Ecto neural progenitor cell (in vitro differentiated cells): ENCODE results near the gene VPS35L.
"Not testable (repeated sequence)": the region's sequence is repeated elsewhere in the genome, so short reads cannot be mapped to it uniquely, and the experiment has no call there.

Experiments used
- DNase-seq: peaks from one replicate; pipeline ENCODE4 v3.0.0-alpha.2; 2018; ENCODE audit warnings: low spot score

The VPS35L gene

DNA sequence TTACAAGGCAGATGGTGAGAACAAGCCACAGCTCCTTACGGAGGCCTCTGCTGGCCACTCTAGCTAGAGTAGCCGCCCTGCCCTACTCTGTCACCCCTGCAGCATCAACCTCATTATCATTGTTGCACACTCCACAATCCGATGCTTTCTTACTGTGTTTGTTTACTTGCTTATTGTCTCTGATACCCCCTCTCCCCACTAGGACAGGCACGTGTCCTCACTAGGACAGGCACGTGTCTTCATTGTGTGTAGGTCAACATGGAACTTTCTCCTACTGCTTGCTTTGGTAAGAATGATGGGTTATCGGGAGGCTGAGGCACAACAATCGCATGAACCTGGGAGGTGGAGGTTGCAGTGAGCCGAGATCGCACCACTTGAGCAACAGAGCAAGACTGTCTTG lies 98.6 kb downstream of the VPS35L start:
- no peak for DNase-seq

DNA sequence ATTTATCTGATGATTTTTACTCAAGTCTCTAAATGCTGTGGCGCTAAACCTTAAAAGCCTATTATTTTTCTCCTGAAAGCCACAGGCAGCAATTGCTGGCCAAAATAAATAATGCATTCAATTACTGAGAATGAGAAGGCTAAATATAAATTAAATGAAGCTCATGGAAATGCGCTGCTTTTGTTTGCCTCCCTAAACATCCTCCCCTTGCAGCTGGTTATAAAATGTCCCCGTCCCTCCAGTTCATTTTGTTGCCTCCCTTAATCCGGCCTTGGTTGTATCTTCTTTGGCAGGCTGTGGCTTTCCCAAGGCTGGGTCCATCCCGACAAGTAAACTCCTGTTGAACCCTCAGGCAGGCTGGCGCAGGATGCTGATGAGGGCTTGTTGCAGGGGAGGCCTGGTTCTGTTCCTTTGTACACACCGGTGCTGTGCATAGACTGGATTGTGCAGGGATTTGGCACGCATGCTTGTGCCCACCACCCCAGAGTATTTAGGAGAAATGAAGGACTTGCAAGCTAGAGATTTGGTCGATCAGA lies 99.8 kb downstream of the VPS35L start:
- DNase-seq: no peak

GRCh38 chr16:19657831-19658230 lies 102.3 kb downstream of the VPS35L start:
- no peak for DNase-seq

DNA sequence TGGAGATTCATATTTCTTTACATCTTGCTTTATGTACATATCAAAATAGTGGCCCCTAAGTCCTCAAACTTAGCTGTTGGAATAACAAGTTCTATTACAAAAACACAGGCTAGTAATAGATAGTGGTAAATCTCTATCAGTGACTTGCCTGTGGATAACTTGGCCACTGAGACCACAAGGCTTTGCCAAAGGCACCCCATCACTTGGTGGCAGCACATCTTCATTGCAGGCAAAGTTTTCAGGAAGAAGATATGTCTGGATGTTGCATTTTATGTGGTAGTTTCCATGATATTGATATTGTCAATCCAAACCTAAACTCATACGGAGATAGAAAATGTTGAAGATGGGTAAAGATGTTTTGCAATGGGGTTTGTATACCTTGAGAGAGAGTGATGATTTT lies 104.1 kb downstream of the VPS35L start:
- no peak for DNase-seq

GRCh38 chr16:19660432-19660831 lies 104.9 kb downstream of the VPS35L start:
- DNase-seq: no peak

GRCh38 chr16:19662351-19662750 lies 106.8 kb downstream of the VPS35L start:
- DNase-seq: no peak

DNA sequence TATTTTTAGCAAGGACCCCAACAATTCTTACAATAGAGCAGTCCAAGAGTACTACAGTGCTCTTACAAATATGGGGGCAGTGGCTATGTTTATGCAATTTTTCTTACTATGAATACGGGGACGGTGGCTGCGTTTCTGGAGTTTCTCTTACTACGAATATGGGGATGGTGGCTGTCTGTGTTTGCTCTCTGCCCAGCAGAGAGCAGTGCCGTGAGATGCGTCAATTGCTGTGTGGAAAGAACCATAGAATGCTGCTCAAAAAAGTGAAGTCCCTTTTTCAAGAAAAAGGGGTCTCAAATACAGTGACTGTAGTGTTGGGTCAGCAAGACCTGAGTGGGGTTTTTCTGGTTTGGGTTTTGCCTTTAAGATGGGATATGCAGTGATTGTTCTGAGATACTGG lies 108.7 kb downstream of the VPS35L start:
- DNase-seq: no peak

DNA sequence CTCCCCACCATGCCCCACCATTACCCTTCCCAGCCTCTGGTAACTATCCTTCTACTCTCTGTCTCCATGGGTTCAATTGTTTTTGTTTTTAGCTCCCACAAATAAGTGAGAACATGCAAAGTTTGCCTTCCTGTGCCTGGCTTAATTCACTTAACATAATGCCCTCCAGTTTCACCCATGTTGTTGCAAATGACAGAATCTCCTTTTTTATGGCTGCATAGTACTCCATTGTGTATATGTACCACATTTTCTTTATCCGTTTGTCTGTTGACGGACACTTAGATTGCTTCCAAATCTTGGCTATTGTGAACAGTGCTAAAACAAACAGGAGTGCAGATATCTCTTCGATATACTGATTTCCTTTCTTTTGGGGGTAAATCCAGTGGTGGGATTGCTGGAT lies 109.8 kb downstream of the VPS35L start:
- DNase-seq: not testable (repeated sequence)

- no peak for DNase-seq
These were observed 111.0 kb downstream of the VPS35L start for GRCh38 chr16:19666477-19666876.

GRCh38 chr16:19672378-19672777 lies 116.9 kb downstream of the VPS35L start:
- no peak for DNase-seq

GRCh38 chr16:19674485-19674884 lies 119.0 kb downstream of the VPS35L start:
- no peak for DNase-seq

DNA sequence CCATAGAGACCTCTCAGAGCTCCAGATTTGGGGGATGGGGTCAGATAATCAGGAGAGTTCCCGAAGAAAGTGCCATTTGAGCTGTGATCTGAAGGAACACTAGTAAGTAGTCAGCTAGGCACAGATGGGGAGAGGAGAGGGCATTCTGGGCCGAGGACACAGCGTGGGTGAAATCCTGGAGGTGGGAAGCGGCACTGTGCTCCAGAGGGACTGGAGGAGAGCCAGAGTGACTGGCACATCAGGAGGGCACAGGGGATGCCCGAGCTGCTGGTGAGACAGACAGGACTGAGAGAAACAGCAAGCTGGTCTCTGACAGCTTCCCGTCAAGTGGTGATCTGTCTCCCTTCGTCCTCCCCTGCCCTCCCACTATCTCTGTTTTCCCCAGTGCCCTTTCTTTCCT lies 121.9 kb downstream of the VPS35L start:
- DNase-seq: no peak

DNA sequence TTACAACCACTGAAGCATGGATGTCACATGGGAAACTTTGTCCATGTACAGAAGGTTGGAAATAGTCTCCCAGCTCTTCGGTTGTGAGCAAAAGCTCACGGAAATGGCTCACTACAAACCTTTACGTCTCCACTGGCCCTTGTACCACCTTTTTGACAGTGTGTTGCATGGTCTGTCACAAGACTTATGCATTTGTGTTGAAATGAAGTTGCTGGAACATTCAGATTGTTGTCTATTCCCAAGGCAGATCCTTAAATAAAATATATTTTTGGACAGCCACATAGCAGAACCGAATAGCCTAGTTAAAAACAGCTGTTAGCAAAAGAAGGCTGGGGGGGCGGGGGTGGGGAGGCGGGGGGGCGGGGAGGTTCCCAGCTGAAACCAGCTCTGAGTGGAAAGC lies 123.3 kb downstream of the VPS35L start:
- no peak for DNase-seq

DNA sequence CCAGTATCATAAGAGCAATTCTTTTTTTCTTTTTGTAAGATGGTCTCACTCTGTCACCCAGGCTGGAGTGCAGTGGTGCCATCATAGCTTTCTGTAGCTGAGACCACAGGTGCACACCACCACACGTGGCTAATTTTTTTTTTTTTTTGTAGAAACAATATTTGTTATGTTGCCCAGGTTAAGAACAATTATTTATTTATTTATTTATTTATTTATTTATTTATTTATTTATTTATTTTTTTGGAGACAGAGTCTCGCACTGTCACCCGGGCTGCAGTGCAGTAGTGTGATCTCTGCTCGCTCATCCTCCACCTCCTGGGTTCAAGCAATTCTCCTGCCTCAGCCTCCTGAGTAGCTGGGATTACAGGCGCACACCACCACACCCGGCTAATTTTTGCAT lies 123.8 kb downstream of the VPS35L start:
- DNase-seq: not testable (repeated sequence)

GRCh38 chr16:19680881-19681340 lies 125.4 kb downstream of the VPS35L start:
- no peak for DNase-seq

GRCh38 chr16:19681637-19682036 lies 126.1 kb downstream of the VPS35L start:
- no peak for DNase-seq

DNA sequence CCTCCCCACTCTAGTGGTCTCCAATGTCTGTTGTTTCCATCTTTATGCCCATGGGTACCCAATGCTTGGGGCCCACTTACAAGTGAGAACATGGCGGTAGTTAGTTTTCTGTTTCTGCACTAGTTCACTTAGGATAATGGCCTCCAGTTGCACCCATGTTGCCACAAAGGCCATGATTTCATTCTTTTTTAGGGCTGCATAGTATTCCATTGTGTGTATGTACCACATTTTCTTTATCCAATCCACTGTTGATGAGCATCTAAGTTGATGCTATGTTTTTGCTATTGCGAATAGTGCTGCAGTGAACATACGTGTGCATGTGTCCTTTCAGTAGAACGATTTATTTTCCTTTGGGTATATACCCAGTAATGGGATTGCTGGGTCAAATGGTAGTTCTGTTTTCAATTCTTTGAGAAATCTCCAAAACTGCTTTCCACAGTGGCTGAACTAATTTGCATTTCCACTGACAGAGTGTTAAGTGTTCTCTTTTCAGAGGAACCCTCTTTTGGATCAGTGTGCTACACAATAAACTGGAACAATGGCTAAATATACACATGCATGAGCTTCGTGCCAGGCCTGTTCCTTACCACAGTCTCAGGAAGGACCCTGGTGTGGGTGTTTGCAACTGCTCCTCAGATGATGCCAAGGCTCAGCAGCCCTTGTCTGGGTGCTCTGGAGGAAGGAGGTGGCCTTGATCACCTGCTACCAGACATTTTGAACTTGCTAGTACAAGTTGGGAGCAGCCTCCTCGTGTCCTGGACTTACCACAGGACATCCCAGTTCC lies 128.1 kb downstream of the VPS35L start:
- DNase-seq: no peak

DNA sequence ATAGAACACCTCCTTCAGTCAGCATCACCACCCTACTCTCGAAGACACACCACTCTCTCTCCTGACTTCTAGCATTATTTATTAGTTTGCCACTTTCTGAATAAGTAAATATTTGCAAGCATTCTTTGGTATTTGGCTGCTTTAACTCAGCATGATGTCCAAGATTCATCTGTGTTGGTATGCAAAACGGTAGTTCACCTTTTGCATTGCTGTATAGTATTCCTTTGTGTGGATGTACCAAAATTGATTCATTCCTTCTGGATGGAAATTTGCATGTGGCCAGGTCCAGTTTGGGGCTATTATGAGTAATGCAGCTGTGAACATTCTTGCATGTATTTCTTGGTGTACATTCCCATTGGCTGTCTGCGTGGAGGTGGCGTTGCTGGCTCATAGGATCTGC lies 129.7 kb downstream of the VPS35L start:
- DNase-seq: no peak

- no peak for DNase-seq
These were observed 131.8 kb downstream of the VPS35L start for GRCh38 chr16:19687279-19687678.

- no peak for DNase-seq
These were observed 133.0 kb downstream of the VPS35L start for GRCh38 chr16:19688396-19689024.

DNA sequence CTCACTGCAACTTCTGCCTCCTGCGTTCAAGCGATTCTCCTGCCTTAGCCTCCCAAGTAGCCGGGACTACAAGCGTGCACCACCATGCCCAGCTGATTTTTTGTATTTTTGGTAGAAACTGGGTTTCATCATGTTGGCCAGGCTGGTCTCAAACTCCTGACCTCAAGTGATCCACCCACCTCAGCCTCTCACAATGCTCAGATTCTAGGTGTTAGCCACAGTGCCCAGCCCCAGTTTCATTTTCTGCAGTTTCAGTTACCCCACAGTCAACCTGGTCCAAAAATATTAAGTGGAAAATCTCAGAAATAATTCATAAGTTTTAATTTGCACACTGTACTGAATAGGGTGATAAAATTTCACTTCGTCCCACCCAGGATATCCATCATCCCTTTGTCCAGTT lies 133.8 kb downstream of the VPS35L start:
- no peak for DNase-seq

DNA sequence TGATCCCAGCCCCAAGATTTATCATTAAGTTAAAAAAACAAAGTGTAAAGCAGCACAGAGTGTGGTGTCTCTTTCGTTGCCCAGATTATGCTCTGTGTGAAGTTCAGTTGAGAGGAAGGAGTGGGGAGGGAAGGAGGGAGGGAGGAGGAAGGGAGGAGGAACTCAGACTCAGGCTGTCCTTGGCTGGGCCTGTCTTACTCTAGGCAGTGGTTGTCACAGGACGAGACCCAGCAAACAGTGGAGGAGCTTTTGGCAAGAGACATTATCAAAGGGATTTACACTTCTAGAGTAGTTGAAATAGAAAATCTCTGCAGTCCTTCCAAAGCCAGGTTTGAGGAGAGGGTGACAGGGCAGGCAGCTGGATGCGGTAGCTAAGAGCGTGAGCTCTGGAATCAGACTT lies 134.7 kb downstream of the VPS35L start:
- no peak for DNase-seq

- DNase-seq: no peak
These were observed 135.7 kb downstream of the VPS35L start for GRCh38 chr16:19691161-19691711.
